ENCODE results near the gene RASSF4. TPM values are rescaled to one million over a fixed set of nuclear protein-coding genes. Genes with fewer than 3 reads are reported as not detected.
A peak's percentile ranks its signal among the peaks of the same experiment; 100 is the strongest.

The RASSF4 gene
- total RNA-seq, 1 donor from 2014 or later = 93.5 TPM

DNA sequence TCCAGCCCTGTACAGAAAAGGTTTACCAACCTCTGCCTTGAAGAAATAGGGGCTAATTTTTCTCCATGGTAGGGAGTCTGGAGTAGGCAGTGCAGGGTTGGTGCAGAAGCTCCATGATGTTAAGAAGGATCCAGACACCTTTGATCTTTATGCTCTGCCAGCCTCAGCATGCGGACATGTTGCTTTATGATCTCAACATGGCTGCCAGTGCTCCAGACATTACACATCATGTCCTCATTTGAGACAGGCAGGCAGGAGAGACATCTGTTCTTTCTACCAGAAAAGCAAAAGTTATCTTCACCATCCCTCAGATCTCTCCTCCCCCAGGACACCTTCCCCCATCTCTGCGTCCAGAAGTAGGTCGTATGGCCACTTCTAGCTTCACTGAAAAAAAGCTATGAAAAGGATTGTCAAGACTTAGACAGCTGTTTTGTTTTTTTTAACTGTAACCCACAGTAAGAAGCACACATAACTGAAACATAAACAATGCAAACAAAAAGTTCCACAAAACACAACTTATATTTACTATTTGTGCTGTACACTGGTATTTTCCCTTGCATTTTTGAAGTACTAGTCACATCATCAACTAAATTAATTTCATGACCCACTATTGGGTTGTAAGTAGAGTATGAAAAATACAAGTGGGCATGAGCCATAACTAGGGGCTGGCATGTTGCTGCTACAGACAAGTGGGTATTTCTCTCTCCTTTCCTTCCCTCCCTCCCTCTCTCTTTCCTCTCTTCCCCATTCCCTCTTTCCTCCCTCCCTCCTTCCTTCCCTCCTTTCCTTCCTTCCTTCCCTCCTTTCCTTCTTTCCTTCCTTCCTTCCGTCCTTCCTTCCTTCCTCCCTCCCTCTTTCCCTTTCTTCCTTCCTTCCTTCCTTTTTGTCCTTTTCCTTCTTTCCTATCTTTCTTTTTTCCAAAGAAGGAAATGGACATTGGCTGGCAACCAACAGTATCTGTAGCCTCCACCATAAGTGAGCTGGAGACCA is 2.6 kb upstream of the RASSF4 start:
- no peak for DNase-seq
- intact Hi-C loops (cut with micrococcal nuclease) = no loop called here
- ATAC-seq = no peak

DNA sequence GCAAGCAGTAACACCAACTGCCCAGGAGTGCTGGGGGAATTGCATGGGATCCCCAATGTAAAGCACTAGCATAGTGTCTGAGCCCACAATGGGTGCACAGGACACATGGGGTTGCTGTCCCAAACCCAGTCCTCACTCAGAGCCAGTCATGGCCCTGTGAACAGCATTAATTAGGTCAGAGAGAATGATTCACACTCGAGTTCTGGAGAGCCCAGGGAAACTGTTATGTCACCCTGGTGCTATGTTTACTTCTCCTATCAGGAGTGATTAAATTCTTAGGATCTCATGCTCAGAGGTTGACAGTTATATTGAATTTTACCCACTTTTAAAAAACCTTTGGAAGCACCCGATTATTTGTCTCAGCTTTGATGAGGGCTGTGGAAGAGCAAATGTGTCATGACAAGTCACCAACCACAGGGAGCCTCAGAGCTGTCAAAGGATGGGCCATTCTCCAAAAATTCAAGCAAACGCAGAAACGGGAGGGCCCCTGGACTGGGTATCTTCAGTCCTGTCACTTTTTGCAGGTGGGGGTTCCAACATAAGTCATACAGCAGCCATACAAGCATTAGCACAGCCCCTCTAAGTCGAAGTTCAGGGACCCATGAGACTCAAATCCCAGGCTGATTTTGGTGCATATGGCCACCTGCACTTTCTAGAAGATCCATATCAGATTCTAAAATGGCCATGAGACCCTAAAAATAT is 1.3 kb upstream of the RASSF4 start:
- intact Hi-C loops (cut with micrococcal nuclease) = no loop called here
- DNase-seq (no peak), ATAC-seq (peak; percentile 60)

DNA sequence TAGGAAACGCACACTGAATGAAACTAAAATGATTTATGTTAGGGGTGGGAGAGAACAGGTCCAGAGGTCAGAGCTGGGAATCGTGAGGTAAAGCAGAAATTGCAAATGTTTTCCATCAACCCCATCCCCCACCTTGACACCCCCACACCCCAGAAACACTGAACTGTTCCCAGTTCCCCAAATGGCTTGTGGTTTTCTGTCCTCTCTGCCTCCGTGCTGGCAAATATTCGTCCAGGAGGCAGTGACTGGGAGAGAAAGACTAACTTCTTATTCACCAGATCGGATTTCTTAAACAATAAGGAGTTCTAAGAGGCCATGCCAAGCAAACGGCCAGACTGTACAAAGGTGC is 730 bp upstream of the RASSF4 start:
- DNase-seq = no peak
- no peak for ATAC-seq
- intact Hi-C loops (cut with micrococcal nuclease) = no loop called here

DNA sequence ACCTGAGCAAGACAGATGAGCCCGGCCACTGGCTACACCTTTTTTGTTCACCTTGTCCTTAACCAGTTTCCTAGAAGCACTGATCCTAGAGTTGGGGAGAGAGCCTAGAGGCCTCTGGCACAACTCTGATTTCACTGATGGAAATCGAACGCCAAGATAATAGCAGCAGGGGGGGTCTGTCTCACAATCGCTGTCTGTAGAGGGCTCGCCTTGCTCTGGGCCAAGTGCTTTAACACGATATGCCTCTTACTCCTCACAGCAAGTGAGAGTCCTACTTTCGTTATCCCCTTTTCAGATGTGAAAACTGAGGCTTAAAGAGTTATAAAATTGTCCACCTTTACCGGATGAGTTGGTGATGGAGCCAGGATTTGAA is 472 bp downstream of the RASSF4 start:
- ATAC-seq = no peak
- intact Hi-C loops (cut with micrococcal nuclease) = no loop called here
- DNase-seq = no peak

DNA sequence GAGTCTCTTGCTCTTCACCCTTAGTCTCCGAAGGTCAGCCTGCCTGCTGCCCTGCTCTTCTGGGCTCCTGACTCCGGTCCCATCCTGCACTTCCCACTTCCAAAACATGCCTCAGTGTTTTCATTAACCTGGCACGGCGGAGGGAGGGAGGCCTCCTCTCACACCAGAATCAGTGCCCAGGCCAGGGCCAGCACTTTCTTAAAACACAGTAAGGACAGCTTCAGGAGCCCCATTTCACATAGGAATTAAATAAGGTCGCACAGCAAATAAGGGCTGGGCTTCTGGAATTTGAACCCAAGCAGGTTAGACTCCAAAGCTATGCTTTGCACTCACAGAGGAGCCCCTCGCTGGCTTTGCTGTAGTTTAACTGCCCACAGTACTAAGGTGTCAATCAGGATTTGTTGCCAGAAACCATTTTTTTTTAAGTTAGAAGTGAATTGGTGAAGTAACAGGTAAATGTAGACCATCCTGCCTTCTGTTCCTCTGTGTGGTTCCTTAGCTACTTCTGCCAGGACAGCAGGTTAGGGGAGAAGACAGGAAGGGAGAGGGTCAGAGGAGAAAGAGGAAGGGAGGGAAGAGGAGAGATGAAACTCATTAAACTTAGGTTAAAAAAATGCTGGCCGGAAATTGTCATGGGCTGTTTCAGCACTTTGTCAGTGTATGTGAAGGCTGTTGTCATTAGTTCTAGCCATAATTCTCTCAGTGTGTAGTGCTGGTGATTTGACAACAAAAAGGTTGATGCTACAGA is 1.1 kb downstream of the RASSF4 start:
- ATAC-seq (no peak), DNase-seq (no peak)
- intact Hi-C loops (cut with micrococcal nuclease) = no loop called here

DNA sequence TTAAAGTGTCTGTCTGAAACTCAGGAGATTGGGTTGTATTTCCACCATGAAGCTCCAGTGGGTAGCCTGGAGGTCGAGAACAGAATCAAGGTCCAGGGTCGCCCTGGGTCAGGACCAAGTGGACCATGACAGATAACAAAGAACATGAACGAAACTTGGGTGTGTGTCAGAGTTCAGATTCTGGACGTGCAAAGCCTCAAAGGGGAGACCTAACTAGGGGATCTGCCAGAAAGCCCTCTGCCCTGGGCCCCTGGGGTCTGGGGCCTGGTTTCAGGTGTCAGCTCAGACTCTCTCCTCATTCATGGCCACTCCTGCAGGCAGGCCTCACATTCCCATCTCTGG is 1.6 kb downstream of the RASSF4 start:
- intact Hi-C loops (cut with micrococcal nuclease) = no loop called here
- DNase-seq (no peak), ATAC-seq (no peak)

DNA sequence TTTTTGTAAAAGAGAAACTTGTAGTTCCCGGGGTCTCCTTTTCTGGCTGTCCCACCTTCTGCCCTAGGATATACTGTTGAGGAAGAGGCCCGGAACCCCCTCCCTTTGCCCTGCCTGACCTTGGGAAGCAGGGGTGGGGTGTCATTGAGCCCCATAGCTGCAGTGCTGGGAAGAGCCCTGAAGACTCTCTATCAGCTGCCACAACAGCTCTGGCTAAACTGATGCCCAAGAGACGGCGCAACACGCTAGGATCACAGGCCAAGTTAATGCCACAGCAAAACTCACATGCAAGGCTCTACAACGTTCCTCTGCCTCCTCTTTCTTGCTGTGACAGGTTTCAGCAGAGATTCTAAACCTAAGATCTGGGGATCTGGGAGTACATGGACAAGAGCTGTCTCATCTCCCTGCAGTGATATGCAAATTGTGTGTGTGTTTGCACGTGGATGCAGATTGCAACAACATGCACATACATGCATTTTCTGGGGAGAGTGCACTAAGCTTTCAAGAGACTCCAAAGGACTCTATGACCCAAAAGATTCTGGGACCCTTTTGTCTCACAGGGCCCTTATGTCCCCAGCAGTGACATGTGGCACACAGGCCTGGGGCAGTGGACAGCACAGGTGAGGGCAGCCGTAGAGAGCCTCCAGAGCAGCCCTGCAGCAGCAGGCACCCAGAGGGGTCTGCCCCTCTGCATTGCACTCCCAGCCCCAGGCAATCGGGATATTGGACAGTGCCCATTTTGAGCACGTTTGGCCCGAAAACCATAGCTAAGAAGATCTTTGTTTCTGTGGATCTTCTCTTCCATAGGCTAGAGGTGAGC is 2.5 kb downstream of the RASSF4 start:
- intact Hi-C loops (cut with micrococcal nuclease) = no loop called here
- ATAC-seq (no peak), DNase-seq (no peak)

DNA sequence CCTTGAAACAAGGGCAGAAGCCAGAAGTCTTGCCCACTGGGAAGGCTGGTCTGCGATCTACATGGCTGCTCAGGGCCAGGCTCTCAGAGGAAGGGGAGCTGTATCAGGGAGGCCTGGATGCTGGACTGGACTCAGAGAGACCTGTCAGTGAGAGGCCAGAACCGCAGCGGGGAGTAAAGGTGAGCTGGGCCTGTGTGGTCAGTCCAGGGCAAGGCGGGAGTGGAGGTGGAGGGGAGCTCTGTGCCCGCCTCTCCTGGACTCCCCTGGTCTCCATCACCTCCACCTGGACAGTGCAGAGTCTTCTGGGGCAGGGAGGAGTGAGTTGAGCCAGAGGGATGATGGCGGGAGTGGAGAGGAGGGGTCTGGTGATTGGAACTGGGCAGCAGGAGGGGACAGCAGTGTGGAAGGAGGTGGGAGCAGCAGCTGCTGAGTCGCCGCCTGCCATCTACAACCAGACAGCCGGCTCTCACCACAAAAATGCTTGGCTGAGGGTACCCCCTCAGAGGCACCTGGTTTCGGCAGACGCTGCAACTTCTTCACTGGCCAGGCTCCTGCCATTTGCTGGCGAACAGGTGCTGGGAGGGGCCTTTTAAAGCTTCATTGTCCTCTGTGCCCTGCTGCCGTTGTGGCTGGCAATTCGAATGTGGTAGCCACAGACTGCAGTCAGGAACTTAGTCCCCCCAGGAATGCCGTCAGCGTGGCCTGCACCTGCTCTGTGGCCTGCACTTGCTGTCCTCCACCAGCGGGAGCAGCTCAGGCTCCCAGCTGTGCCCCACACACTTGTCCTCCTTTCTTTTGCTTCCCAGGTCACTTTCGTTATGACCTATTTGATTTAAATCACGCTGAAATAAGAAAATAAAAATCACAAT is 3.5 kb downstream of the RASSF4 start:
- DNase-seq = peak; percentile 70
- ATAC-seq = peak; percentile 19
- intact Hi-C loops (cut with micrococcal nuclease) = no loop called here

DNA sequence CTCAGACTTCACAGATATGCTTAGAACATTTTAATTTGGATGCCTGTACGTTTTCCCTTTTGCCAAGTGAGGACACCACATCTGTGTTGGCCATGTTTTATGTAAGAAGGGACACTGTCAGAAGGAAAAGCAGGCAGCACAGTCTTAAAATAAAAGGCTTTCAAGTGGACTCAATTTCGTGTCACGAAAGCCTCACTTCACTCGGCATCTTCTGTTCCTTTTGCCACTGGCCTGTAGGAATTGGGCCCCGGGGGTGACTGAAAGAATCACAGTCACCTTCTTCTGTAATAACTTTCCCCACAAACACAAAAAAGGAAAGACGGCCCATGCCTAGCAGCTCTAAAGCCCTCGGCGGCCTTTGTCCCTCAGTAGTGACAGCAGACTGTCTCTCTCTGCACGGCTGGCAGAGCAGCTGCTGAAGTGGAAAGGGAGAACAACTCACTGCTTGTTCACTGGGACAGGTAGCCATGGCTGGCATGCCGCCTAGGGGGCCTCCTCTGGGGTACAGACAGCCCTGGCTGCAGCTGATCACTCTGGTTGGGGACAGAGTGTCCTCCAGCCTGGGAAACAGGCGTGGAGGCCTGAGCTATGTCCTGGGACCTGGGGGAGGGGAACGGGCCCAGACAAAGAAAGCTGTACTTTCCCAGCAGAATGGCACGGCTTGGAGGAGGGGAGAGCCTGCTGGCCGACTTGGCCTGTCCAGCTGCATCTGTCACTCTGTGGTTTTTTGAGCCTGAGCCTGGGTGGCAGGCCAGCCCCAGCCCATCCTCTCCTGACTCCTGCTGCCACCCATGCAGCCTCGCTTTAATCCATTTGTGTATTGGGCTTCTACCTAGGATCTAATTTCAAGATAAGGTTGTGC is 4.4 kb downstream of the RASSF4 start:
- intact Hi-C loops (cut with micrococcal nuclease) = no loop called here
- ATAC-seq (peak; percentile 69), DNase-seq (peak; percentile 94)

DNA sequence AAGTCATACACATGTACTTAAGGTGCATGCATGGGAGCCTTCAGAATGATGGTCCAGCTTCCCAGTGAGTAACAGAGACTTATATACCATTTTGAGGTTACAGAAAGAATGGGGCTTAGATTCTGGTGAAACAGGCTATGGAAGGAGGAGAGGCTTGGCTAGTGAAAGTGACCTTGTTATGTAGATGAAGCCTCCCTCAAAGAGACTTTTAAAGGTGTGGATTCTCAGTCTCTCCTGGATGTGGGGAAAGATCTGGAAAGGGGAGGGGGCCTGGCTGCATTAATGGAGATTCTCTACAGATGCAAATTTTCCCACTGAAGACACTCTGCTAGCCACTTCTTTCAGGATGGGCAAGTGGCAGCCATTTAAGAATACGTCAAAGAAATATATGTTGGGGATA is 5.5 kb downstream of the RASSF4 start:
- intact Hi-C loops (cut with micrococcal nuclease) = no loop called here
- DNase-seq (no peak), ATAC-seq (no peak)

DNA sequence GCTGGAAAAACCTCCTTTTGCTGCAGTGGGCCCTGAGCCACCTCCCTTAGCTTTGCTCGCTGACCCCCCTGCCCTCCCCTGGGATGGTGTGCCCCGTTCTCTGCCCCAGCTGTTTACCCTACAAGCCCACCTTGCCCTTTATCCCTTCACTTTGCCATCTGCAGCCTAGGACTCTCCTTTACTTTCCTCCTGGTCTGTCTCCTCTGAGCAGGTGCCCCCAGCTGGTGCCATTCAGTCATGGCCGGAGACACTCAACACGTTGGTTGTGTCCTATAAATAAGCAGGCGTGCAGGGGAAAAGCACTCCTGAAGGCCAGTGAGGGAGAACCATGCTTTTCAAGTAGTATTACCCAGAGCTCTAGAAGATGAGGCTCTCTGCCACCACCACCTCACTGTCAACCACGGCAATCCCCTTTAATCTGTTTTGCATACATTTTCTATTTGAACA is 6.1 kb downstream of the RASSF4 start:
- peak; percentile 33 for ATAC-seq
- intact Hi-C loops (cut with micrococcal nuclease) = no loop called here

DNA sequence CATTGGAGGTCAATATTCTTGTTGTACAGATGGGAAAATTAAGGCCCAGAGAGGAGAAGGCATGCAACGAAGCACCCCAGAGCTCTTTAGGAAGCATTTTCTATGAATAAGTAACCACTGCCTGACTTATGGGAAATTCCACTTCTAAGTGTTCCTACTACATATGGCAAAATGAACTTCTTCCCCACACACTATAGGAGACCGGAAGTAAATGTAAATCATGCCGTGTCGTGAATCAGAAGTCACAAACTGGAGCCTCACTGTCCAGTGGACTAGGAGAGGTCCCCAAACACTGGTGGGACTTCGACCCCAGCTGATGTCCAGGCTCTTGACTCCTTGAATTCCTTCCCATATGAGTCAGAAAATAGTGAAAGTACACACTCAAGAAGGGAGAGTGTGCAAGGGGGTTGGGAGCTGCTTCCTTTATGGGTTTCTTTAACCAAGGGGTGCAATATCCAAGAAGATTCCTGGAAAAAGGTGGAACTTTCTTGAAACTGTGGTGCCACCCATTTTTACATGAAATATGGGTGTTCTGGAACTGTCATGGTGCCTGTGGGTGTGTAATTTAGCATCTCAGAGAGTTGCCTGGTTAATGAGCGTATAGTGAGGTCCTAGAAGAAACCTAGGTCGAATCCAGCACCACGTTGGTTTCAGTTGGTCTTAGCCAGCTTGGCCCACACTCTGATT is 6.7 kb downstream of the RASSF4 start:
- ATAC-seq (no peak), DNase-seq (no peak)
- intact Hi-C loops (cut with micrococcal nuclease) = no loop called here

More for the DNA sequence above, 6.1 kb downstream of the RASSF4 start:
- peak; percentile 60 for DNase-seq

DNA sequence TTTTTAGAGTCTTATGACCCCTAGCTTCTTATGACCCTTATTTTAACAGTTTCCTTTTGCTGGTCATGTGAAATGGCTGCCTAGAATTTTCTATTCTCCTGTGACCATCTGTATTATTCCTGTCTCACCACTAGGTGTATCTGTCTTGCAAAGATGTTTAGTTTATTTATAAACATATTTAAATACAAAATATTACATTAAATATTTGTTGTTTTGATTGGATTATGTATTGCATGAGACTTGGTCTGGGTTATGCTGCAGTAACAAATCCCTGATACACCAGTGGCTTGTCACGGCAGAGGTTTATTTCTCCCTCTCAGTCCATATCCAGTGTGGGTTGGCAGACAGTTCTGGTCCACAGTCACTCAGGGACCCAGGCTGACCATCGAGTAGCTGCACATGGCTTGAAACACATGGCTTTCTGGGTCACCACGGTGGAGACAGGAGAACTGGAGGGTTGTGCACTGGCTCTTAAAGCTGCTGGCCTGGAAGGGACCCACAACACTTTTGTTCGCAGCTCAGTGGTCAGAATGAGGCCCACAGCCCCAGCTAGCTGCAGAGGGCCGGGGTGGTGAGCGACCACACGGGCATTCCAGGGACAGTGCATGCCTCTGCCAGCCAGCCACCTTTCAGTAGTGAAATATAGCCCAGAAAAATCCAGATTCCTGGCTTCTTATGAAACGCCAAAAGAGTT is 7.4 kb downstream of the RASSF4 start:
- no peak for DNase-seq
- intact Hi-C loops (cut with micrococcal nuclease) = no loop called here
- no peak for ATAC-seq

DNA sequence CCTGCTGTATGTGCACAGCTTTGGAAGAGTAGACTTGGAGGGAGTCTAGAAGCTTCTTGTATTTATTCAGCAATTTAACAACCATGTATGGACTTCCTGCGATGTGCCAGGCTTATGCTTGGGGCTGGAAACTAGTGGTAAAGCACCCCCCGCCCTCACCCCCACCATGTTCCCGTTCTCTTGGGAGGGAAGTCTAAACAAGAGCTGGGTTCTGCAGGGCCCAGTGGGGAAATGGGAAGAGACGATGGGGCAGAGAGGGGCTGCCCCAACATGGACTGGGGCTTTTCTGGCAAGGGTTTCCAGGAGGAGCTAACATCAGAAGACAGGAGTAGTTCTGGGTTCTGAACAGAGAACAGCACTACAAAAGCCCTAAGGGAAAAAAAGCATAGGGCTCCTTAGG is 8.0 kb downstream of the RASSF4 start:
- intact Hi-C loops (cut with micrococcal nuclease) = no loop called here
- peak; percentile 42 for DNase-seq
- no peak for ATAC-seq

DNA sequence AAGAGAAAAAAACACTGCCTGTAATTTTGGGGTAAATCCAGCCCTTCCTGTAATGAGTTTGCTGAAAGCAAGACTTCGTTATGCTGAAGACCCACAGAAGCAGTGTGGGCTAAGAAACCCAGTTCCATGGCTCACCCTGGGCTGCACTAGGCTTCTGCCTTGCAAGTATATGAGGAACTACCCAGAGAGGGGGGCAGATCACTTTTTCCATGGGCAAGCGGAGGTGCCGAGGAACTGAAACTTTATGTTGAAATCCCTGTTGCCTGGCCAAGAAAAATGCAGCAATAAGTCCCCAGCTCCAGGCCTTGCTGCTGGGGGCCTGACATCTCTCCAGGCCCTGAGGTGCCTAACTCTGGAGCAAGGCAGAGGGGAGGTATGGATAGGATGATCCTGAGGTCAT is 8.5 kb downstream of the RASSF4 start:
- DNase-seq (peak; percentile 53), ATAC-seq (peak; percentile 17)
- intact Hi-C loops (cut with micrococcal nuclease) = no loop called here
